Mesothelial cell of epicardium (in vitro differentiated cells): Measurements from ENCODE around the gene VWF. TPM values are rescaled to one million over a fixed set of nuclear protein-coding genes. Genes with fewer than 3 reads are reported as not detected.
A peak's percentile ranks its signal among the peaks of the same experiment; 100 is the strongest.
"Not testable (repeated sequence)": the region's sequence is repeated elsewhere in the genome, so short reads cannot be mapped to it uniquely, and the experiment has no call there.

Source experiments
- DNase-seq, 2 experiments: peaks; one replicate each; pipeline ENCODE4 v3.0.0; 2021; ENCODE audit warnings: low spot score in 2 of 2; ENCODE audit not compliant: unreplicated experiment in 2 of 2
- H3K27ac Mint-ChIP-seq: 2 replicates; pipeline ENCODE4 v1.8.0; 2021; ENCODE audit warnings: mixed read lengths
- H3K27me3 Mint-ChIP-seq: 2 replicates; pipeline ENCODE4 v1.8.0; 2021; ENCODE audit warnings: low read depth, mixed read lengths
- H3K36me3 Mint-ChIP-seq: 2 replicates; pipeline ENCODE4 v1.8.0; 2021; ENCODE audit warnings: mixed read lengths
- H3K4me1 Mint-ChIP-seq: 2 replicates; pipeline ENCODE4 v1.8.0; 2021; ENCODE audit warnings: mixed read lengths
- H3K4me3 Mint-ChIP-seq: 2 replicates; pipeline ENCODE4 v1.8.0; 2021; ENCODE audit warnings: mild to moderate bottlenecking, moderate library complexity, mixed read lengths
- H3K9me3 Mint-ChIP-seq: 2 replicates; pipeline ENCODE4 v1.8.0; 2021; ENCODE audit warnings: mixed read lengths
- total RNA-seq: library from RNA; stranded (reverse); gene quantifications from 3 replicates; pipeline ENCODE4 v1.2.1, GENCODE V29; 2021
- TF ChIP-seq, protein P1 (sequence below): fragments of 200-600 bp; sonication (generic); IDR thresholded peaks from one replicate; pipeline ENCODE4 v1.5.0; 2021; ENCODE audit warnings: antibody characterized with exemption; ENCODE audit not compliant: unreplicated experiment

VWF gene
- total RNA-seq, 1 donor from 2014 or later = 0.31 TPM

DNA sequence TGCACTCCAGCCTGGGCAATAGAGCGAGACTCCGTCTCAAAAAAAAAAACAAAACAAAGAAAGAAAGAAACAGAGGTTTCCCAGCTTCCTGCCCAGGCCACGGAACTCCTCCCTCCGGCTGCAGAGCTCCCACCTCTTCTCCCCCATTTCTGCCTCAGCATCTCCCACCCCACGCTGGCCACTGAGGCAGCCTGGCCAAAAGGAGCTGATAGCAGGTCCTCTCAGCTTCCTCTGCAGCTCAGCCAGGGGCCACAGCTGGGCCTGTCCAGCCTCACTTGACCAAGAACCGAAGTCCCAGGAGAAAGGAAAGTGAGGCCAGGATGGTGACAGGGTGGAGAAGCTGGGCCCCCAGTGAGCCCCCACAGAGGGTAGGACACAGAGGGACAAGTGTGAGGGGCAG lies 42.3 kb upstream of the VWF start:
- no peaks in the 10 kb centered on the region for H3K36me3 Mint-ChIP-seq
- TF ChIP-seq, protein P1, sequence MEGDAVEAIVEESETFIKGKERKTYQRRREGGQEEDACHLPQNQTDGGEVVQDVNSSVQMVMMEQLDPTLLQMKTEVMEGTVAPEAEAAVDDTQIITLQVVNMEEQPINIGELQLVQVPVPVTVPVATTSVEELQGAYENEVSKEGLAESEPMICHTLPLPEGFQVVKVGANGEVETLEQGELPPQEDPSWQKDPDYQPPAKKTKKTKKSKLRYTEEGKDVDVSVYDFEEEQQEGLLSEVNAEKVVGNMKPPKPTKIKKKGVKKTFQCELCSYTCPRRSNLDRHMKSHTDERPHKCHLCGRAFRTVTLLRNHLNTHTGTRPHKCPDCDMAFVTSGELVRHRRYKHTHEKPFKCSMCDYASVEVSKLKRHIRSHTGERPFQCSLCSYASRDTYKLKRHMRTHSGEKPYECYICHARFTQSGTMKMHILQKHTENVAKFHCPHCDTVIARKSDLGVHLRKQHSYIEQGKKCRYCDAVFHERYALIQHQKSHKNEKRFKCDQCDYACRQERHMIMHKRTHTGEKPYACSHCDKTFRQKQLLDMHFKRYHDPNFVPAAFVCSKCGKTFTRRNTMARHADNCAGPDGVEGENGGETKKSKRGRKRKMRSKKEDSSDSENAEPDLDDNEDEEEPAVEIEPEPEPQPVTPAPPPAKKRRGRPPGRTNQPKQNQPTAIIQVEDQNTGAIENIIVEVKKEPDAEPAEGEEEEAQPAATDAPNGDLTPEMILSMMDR = no peak

DNA sequence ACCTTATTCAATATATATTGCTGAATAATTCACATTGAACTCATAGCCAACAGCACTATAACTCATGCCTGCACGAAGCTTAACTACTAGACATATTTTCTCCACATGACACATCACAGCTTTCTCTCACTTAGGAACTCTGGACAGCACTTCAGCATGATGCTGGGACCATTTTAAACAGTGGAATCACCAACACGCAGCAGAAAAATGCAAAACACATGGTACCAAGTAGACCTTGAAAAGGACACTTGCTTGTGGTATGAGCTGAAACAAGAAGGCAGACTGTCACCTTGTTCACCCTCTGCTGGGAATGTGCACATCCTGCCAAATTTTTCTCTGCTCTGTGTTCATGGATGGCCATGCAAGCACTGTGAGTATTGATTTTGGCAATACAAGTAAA lies 40.9 kb upstream of the VWF start:
- TF ChIP-seq, protein P1 = no peak

More for the DNA sequence above, 42.3 kb upstream of the VWF start:
- no peak for DNase-seq
- no peak overlapping the region for H3K4me3 Mint-ChIP-seq
- no peak overlapping the region for H3K27ac Mint-ChIP-seq
- H3K9me3 Mint-ChIP-seq = no peaks in the 10 kb centered on the region
- no peaks in the 10 kb centered on the region for H3K4me1 Mint-ChIP-seq
- H3K27me3 Mint-ChIP-seq = no peaks in the 10 kb centered on the region

GRCh38 chr12:6163416-6164060 lies 39.1 kb upstream of the VWF start:
- H3K27me3 Mint-ChIP-seq = no peaks in the 10 kb centered on the region
- no peak overlapping the region for H3K4me3 Mint-ChIP-seq
- TF ChIP-seq, protein P1 = no peak
- DNase-seq = no peak
- H3K4me1 Mint-ChIP-seq = peaks cover 19% of the 10 kb centered on the region
- peak overlapping the region; percentile 30 for H3K27ac Mint-ChIP-seq
- no peaks in the 10 kb centered on the region for H3K9me3 Mint-ChIP-seq
- no peaks in the 10 kb centered on the region for H3K36me3 Mint-ChIP-seq

More for the DNA sequence above, 40.9 kb upstream of the VWF start:
- no peaks in the 10 kb centered on the region for H3K27me3 Mint-ChIP-seq
- peaks cover 12% of the 10 kb centered on the region for H3K4me1 Mint-ChIP-seq
- no peak overlapping the region for H3K4me3 Mint-ChIP-seq
- H3K36me3 Mint-ChIP-seq = no peaks in the 10 kb centered on the region
- no peak overlapping the region for H3K27ac Mint-ChIP-seq
- no peaks in the 10 kb centered on the region for H3K9me3 Mint-ChIP-seq
- DNase-seq = no peak

GRCh38 chr12:6161124-6161882 lies 36.8 kb upstream of the VWF start:
- no peaks in the 10 kb centered on the region for H3K27me3 Mint-ChIP-seq
- H3K36me3 Mint-ChIP-seq = no peaks in the 10 kb centered on the region
- H3K27ac Mint-ChIP-seq = peak overlapping the region; percentile 47
- H3K4me3 Mint-ChIP-seq = no peak overlapping the region
- DNase-seq = no peak
- peaks cover 25% of the 10 kb centered on the region for H3K4me1 Mint-ChIP-seq
- no peaks in the 10 kb centered on the region for H3K9me3 Mint-ChIP-seq
- TF ChIP-seq, protein P1 = no peak

DNA sequence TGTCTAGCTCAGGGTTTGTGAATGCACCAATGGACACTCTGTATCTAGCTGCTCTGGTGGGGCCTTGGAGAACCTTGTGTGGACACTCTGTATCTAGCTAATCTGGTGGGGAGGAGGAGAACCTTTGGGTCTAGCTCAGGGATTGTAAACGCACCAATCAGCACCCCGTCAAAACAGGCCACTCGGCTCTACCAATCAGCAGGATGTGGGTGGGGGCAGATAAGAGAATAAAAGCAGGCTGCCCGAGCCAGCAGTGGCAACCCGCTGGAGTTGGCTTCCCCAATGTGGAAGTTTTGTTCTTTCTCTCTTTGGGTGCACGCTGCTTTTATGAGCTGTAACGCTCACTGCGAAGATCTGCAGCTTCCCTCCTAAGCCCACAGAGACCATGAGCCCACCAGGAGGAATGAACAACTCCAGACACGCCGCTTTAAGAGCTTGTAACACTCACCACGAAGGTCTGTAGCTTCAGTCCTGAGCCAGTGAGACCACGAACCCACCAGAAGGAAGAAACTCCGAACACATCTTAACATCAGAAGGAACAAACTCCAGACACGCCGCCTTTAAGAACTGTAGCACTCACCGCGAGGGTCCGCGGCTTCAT lies 35.7 kb upstream of the VWF start:
- H3K36me3 Mint-ChIP-seq, H3K27me3 Mint-ChIP-seq, H3K4me3 Mint-ChIP-seq, H3K27ac Mint-ChIP-seq, H3K9me3 Mint-ChIP-seq, DNase-seq: not testable (repeated sequence)
- peaks cover 25% of the 10 kb centered on the region for H3K4me1 Mint-ChIP-seq

DNA sequence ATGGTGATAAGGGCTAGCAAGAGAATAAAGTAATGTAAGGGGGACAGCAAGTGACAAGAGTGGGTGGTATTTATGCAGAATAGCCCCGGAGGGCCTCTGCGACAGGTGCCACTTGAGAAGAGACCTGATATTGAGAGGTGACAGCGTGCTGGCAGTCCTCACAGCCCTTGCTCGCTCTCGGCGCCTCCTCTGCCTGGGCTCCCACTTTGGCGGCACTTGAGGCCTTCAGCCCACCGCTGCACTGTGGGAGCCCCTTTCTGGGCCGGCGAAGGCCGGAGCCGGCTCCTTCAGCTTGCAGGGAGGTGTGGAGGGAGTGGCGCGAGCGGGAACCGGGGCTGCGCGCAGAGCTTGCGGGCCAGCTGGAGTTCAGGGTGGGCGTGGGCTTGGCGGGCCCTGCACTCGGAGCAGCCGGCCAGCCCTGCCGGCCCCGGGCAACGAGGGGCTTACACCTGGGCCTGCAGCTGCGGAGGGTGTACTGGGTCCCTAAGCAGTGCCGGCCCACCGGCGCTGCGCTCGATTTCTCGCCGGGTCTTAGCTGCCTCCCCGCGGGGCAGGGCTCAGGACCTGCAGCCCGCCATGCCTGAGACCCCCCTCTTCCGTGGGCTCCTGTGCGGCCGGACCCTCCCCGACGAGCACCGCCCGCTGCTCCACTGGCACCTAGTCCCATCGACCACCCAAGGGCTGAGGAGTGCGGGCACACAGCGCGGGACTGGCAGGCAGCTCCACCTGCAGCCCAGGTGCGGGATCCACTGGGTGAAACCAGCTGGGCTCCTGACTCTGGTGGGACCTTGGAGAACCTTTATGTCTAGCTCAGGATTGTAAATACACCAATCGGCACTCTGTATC lies 34.9 kb upstream of the VWF start:
- not testable (repeated sequence) for H3K9me3 Mint-ChIP-seq, H3K27ac Mint-ChIP-seq, H3K27me3 Mint-ChIP-seq, DNase-seq, H3K4me3 Mint-ChIP-seq, H3K36me3 Mint-ChIP-seq
- H3K4me1 Mint-ChIP-seq = peaks cover 30% of the 10 kb centered on the region
